Ovary (tissue), 9 donors: Measurements from ENCODE around the gene MYB. TPM values are rescaled to one million over a fixed set of nuclear protein-coding genes. Genes with fewer than 3 reads are reported as not detected.

Experiments used
- DNase-seq, 5 donors: peaks; one replicate each; pipeline ENCODE4 v3.0.0-alpha.2; 2019 to 2020
- H3K27ac ChIP-seq, 2 donors: fragments of 200-600 bp; one replicate each; pipeline versions ENCODE4 v1.5.1 to v1.8.0; 2019 to 2022
- H3K27me3 ChIP-seq: fragments of 200-600 bp; one replicate; pipeline ENCODE4 v1.8.0; 2022
- H3K36me3 ChIP-seq: fragments of 200-600 bp; sonication (generic); one replicate; pipeline ENCODE4 v1.5.1; 2019
- H3K4me1 ChIP-seq: one replicate; pipeline ENCODE4 v1.8.1; 2013; ENCODE audit warnings: mild to moderate bottlenecking, moderate library complexity; ENCODE audit not compliant: insufficient read depth
- H3K4me3 ChIP-seq: fragments of 200-600 bp; sonication (generic); one replicate; pipeline ENCODE4 v1.5.1; 2017
- H3K9me3 ChIP-seq, 2 donors: fragments of 200-600 bp in 1 of 2; sonication (generic) in 1 of 2; one replicate each; pipeline versions ENCODE4 v1.5.1 to v1.8.1; 2013 to 2019; ENCODE audit warnings: mild to moderate bottlenecking in 1 of 2, moderate library complexity in 1 of 2
- CTCF ChIP-seq, 3 donors: fragments of 450-650 bp in 2 of 3; fragments of 200-600 bp in 1 of 3; IDR thresholded peaks; one replicate each; pipeline versions ENCODE4 v1.5.1 to v1.8.0; 2016 to 2022; ENCODE audit warnings: antibody characterized with exemption in 3 of 3, mild to moderate bottlenecking in 1 of 3
- EP300 ChIP-seq: sonication (generic); formaldehyde crosslinking; IDR thresholded peaks from one replicate; pipeline ENCODE4 v1.6.1; 2017; ENCODE audit warnings: antibody characterized with exemption
- POLR2A ChIP-seq: fragments of 450-650 bp; IDR thresholded peaks from one replicate; pipeline ENCODE4 v1.6.1; 2017; ENCODE audit warnings: antibody characterized with exemption, mild to moderate bottlenecking, moderate library complexity
- WGBS, 3 donors: extraction: QIAGEN DNeasy Blood & Tissue Kit in 1 of 3; methylation state at CpG; one replicate each; pipeline versions ENCODE4 v1.1.5 to v1.1.7; 2013 to 2017; 5-methylcytosine and 5-hydroxymethylcytosine counted together
- intact Hi-C, 4 donors: fragments of 100-400 bp; cut with DNase I; formaldehyde crosslinking; loops; one replicate each; pipeline versions ENCODE4 v1.11.0 to v1.15.1; 2022 to 2023
- polyA plus RNA-seq, 2 donors: library from polyadenylated mRNA; stranded (reverse); fragments of 200-250 nt in 1 of 2; fragments of 350-450 nt in 1 of 2; fragmentation: Illumina TruSeq in 1 of 2; extraction: RNeasy Lipid Tissue Mini Kit (QIAGEN cat#74804) in 1 of 2; gene quantifications; one replicate each; pipeline ENCODE4 v1.2.3, GENCODE V29; 2013 to 2014
- total RNA-seq, 7 donors: library from RNA; depleted of rRNA in 2 of 7; stranded (reverse); fragments of >200 nt in 2 of 7; fragmentation: NEBNext Ultra II Directional in 3 of 7; extraction: Animal tissue kit (Norgen Biotek cat#: 25700) in 3 of 7; gene quantifications; one replicate each; pipeline versions ENCODE4 v1.1.0 to v1.2.4, GENCODE V29; 2016 to 2023
- donor health status: DM: no; HTN: no; CAD: no; lungs with moderate emphysema.
- donor health status: DM: no; HTN: no; CAD: no.
- donor health status: Bipolar disorder and iron deficiency.
- donor health status: DM: yes; HTN: yes; CAD: no.
- donor health status: DM: no; HTN: no; CAD: no.
- donor health status: DM: yes; HTN: yes; CAD: no.

Gene MYB
- total and polyA plus RNA-seq, 9 donors: 0.07 to 7.0 (median 1.0) TPM; not detected in 2

GRCh38 chr6:135225911-135226310 lies 44.8 kb downstream of the MYB start:
- Histone ChIP-seq H3K9me3 (peaks cover 0 to 4% of the 10 kb centered on the region in 2 donors), H3K36me3 (no peaks in the 10 kb centered on the region), H3K4me1 (no peaks in the 10 kb centered on the region), H3K27ac (no peak overlapping the region), H3K4me3 (no peak overlapping the region), H3K27me3 (no peaks in the 10 kb centered on the region)
- DNase-seq: no peak
- intact Hi-C loops: no loop called here
- TF ChIP-seq CTCF (IDR thresholded peaks at IDR 0.05) (no peak), POLR2A (no peak), EP300 (no peak)
- 93 to 95% (median 95%) methylated on average over 5 of the region's 5 CpGs for WGBS, 3 donors

GRCh38 chr6:135226537-135226936 lies 45.4 kb downstream of the MYB start:
- Histone ChIP-seq H3K4me1 (no peaks in the 10 kb centered on the region), H3K27me3 (no peaks in the 10 kb centered on the region), H3K27ac (no peak overlapping the region), H3K36me3 (no peaks in the 10 kb centered on the region), H3K4me3 (no peak overlapping the region), H3K9me3 (peaks cover 0 to 4% of the 10 kb centered on the region in 2 donors)
- DNase-seq: no peak
- 72 to 88% (median 80%) methylated on average over 1 of the region's 1 CpG for WGBS, 3 donors
- TF ChIP-seq CTCF (IDR thresholded peaks at IDR 0.05) (no peak), EP300 (no peak), POLR2A (no peak)
- intact Hi-C loops: no loop called here

GRCh38 chr6:135227349-135227748 lies 46.2 kb downstream of the MYB start:
- TF ChIP-seq CTCF (IDR thresholded peaks at IDR 0.05): no peak
- no peak for TF ChIP-seq EP300
- TF ChIP-seq POLR2A: no peak
- H3K4me1 ChIP-seq: no peaks in the 10 kb centered on the region
- no peaks in the 10 kb centered on the region for H3K27me3 ChIP-seq

GRCh38 chr6:135227758-135228157 lies 46.6 kb downstream of the MYB start:
- TF ChIP-seq POLR2A: no peak
- no peak for TF ChIP-seq CTCF (IDR thresholded peaks at IDR 0.05)
- no peak for TF ChIP-seq EP300
- WGBS, 3 donors: 94 to 96% (median 95%) methylated on average over 4 of the region's 4 CpGs
- H3K9me3 ChIP-seq: peaks cover 0 to 4% of the 10 kb centered on the region in 2 donors
- no peaks in the 10 kb centered on the region for H3K4me1 ChIP-seq
- intact Hi-C loops: no loop called here
- no peak overlapping the region for H3K27ac ChIP-seq
- no peaks in the 10 kb centered on the region for H3K36me3 ChIP-seq
- no peak for DNase-seq
- no peak overlapping the region for H3K4me3 ChIP-seq
- H3K27me3 ChIP-seq: no peaks in the 10 kb centered on the region

More at GRCh38 chr6:135227349-135227748, 46.2 kb downstream of the MYB start:
- 82 to 88% (median 83%) methylated on average over 2 of the region's 2 CpGs for WGBS, 3 donors
- H3K4me3 ChIP-seq: no peak overlapping the region
- intact Hi-C loops: no loop called here
- H3K36me3 ChIP-seq: no peaks in the 10 kb centered on the region
- DNase-seq: no peak
- no peak overlapping the region for H3K27ac ChIP-seq
- peaks cover 0 to 4% of the 10 kb centered on the region in 2 donors for H3K9me3 ChIP-seq
